Nephron (organoid): Measurements from ENCODE around the gene GNG14.

Source experiments
- H3K27ac Mint-ChIP-seq, 3 experiments: 2 replicates each; pipeline ENCODE4 v1.8.0; 2020; ENCODE audit warnings: mixed read lengths in 3 of 3, mild to moderate bottlenecking in 2 of 3, moderate library complexity in 1 of 3
- H3K27me3 Mint-ChIP-seq: 2 replicates; pipeline ENCODE4 v1.8.0; 2021; ENCODE audit warnings: low read depth, mild to moderate bottlenecking, moderate library complexity, mixed read lengths
- H3K36me3 Mint-ChIP-seq: 2 replicates; pipeline ENCODE4 v1.8.0; 2020; ENCODE audit warnings: low read depth, mixed read lengths
- H3K4me1 Mint-ChIP-seq: 2 replicates; pipeline ENCODE4 v1.8.0; 2020; ENCODE audit warnings: mixed read lengths
- H3K4me3 Mint-ChIP-seq, 3 experiments: 2 replicates each; pipeline ENCODE4 v1.8.0; 2020; ENCODE audit warnings: mild to moderate bottlenecking in 3 of 3, mixed read lengths in 3 of 3, moderate library complexity in 2 of 3
- H3K9me3 Mint-ChIP-seq: 2 replicates; pipeline ENCODE4 v1.8.0; 2020; ENCODE audit warnings: mixed read lengths
- TF ChIP-seq, protein P1 (sequence below), 3 experiments: fragments of 200-600 bp; sonication (generic); IDR thresholded peaks; one replicate each; pipeline ENCODE4 v1.5.0; 2021; ENCODE audit warnings: antibody characterized with exemption in 3 of 3; ENCODE audit not compliant: unreplicated experiment in 3 of 3

GNG14 gene

DNA sequence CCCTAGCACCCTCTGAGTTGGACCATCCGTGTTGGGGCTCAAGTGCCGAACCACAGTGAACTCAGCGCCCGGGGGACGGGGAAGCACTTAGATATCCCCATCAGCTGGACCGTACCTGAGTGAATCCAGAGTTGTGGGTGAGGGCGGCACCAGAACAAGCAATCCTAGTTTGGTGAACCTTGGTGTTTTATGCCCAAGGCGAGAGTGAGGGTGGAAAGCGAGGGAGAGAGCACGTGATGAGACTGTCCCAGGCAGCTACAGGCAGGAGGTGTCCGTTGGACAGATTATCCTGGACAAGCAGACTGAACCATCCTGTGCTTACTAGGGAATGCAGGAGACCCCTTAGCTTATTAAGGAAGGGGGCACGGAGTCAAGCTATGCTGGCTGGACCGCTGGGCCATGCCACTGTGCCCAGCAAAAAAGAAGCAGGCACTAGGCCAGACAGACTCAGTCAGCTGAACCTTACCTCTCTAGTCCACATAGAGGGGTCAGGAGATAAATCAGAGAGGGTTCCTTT is 50.1 kb downstream of the GNG14 start:
- Mint-ChIP-seq H3K9me3 (no peaks in the 10 kb centered on the region), H3K27ac (peak overlapping the region; percentile 97 to 98 (median 97)), H3K27me3 (no peaks in the 10 kb centered on the region), H3K4me3 (peak overlapping the region; percentile 98 to 100 (median 99)), H3K36me3 (peaks cover 29% of the 10 kb centered on the region), H3K4me1 (peaks cover 28% of the 10 kb centered on the region)
- TF ChIP-seq, protein P1, sequence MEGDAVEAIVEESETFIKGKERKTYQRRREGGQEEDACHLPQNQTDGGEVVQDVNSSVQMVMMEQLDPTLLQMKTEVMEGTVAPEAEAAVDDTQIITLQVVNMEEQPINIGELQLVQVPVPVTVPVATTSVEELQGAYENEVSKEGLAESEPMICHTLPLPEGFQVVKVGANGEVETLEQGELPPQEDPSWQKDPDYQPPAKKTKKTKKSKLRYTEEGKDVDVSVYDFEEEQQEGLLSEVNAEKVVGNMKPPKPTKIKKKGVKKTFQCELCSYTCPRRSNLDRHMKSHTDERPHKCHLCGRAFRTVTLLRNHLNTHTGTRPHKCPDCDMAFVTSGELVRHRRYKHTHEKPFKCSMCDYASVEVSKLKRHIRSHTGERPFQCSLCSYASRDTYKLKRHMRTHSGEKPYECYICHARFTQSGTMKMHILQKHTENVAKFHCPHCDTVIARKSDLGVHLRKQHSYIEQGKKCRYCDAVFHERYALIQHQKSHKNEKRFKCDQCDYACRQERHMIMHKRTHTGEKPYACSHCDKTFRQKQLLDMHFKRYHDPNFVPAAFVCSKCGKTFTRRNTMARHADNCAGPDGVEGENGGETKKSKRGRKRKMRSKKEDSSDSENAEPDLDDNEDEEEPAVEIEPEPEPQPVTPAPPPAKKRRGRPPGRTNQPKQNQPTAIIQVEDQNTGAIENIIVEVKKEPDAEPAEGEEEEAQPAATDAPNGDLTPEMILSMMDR (IDR thresholded peaks at IDR 0.05; ENCODE audit: unreplicated experiment in 3 of 3): no peak
